Stimulated activated naive CD8-positive, alpha-beta T cell treated with anti-CD3 and anti-CD28 coated beads, Interleukin-15, Interleukin-2, amounts not matched to agents 100 ng/mL and 50 ng/mL, for 24 hours (primary cell): ENCODE results near the gene ASPA.

Experiments
- H3K27ac Mint-ChIP-seq: one replicate; pipeline ENCODE4 v1.8.0; 2021; ENCODE audit warnings: mild to moderate bottlenecking, mixed read lengths
- H3K27me3 Mint-ChIP-seq: one replicate; pipeline ENCODE4 v1.8.0; 2021; ENCODE audit warnings: mixed read lengths
- H3K36me3 Mint-ChIP-seq: one replicate; pipeline ENCODE4 v1.8.0; 2021; ENCODE audit warnings: low read depth, mixed read lengths
- H3K4me1 Mint-ChIP-seq: one replicate; pipeline ENCODE4 v1.8.0; 2021; ENCODE audit warnings: low read depth, mixed read lengths
- H3K4me3 Mint-ChIP-seq: one replicate; pipeline ENCODE4 v1.8.0; 2021; ENCODE audit warnings: mild to moderate bottlenecking, mixed read lengths
- H3K9me3 Mint-ChIP-seq: one replicate; pipeline ENCODE4 v1.8.0; 2021; ENCODE audit warnings: mixed read lengths

Gene ASPA

DNA sequence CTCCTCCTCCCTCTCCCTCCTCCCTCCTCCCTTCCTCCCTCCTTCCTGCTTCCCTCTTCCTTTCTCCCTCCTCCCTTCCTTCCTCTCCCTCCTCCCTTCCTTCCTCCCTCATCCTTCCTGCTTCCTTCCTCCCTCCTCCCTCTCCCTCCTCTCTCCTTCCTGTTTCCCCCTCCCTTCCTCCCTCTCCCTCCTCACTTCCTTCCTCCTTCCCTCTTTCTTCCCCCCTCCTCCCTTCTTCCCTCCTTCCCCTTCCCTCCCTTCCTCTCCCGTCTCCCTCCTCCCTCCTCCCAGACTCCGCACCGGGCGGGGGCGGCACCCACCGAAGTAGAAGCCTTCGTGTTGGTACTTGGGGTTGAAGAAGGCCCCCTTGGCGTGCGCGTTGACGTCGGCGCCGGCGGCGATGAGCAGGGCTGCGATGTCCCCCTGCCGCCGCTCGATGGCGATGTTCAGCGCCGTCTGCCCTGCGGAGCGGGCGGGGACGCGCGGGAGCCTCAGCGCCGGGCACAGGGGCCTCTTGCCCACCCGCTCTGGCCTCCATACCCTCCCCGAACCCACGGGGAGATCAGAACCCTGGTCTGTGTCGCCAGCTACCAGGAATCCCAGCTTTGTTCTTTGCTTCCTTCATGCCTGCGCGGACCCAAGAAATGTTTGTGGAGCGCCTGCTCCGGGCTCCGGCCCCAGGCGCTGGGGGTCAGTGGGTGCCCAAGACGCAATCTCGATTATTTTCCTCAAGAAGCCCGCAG is 59.6 kb downstream of the ASPA start:
- peaks cover 4% of the 10 kb centered on the region for H3K27me3 Mint-ChIP-seq
- H3K27ac Mint-ChIP-seq = no peak overlapping the region
- no peaks in the 10 kb centered on the region for H3K9me3 Mint-ChIP-seq
- H3K4me1 Mint-ChIP-seq = peaks cover 3% of the 10 kb centered on the region
- H3K4me3 Mint-ChIP-seq = peak overlapping the region; percentile 59
- H3K36me3 Mint-ChIP-seq = no peaks in the 10 kb centered on the region

DNA sequence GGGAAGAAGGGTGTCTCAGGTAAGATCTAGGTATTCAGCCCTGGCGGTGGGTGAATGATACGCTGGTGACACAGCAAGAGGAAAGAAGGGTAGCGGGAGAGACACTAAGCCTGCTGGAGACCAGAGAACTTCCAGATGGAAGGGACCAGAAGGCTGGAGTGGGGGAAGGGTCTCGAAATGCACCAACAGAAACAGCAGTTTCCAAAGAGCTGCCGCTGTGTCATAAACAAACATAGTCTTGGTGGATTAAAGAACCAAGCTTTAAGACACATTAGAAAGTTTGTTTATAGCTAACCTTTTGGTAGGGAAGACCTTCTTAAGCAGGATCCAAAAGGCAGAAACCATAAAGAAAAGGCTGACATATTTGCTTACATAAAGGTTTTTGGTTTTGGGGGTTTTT is 60.9 kb downstream of the ASPA start:
- no peaks in the 10 kb centered on the region for H3K36me3 Mint-ChIP-seq
- no peaks in the 10 kb centered on the region for H3K9me3 Mint-ChIP-seq
- peaks cover 4% of the 10 kb centered on the region for H3K27me3 Mint-ChIP-seq
- no peak overlapping the region for H3K4me3 Mint-ChIP-seq
- H3K27ac Mint-ChIP-seq = no peak overlapping the region
- H3K4me1 Mint-ChIP-seq = peaks cover 3% of the 10 kb centered on the region

DNA sequence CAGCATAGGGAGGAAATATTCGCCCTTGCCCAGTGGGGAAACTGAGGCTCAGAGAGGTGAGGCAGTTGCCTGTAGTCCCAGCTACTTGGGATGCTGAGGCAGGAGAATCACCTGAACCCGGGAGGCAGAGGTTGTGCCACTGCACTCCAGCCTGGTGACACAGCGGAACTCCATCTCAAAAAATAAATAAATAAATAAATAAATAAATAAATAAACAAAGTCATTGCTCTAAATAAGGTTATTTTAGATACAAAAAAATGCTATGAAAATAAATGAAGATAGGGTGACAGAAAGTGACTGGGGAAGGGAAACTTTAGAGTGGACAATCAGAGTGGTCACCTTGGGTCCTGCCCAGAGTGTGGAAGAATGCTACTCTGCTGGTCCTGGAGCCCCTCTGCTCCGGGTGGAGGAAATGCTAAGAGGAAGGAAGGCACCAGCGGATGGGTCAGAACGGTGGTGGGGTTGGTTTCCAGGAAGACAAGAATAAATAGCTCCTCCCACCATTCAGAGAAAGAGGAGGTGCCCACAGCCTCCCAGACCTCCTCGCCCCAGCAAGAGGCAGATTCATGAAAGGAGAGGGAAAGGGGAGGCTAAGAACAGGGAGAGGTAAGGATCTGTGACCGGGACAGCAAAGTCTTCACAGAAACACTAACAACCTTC is 64.2 kb downstream of the ASPA start:
- Mint-ChIP-seq H3K9me3 (no peaks in the 10 kb centered on the region), H3K4me3 (no peak overlapping the region), H3K27ac (no peak overlapping the region), H3K27me3 (peaks cover 3% of the 10 kb centered on the region), H3K4me1 (no peaks in the 10 kb centered on the region), H3K36me3 (no peaks in the 10 kb centered on the region)

DNA sequence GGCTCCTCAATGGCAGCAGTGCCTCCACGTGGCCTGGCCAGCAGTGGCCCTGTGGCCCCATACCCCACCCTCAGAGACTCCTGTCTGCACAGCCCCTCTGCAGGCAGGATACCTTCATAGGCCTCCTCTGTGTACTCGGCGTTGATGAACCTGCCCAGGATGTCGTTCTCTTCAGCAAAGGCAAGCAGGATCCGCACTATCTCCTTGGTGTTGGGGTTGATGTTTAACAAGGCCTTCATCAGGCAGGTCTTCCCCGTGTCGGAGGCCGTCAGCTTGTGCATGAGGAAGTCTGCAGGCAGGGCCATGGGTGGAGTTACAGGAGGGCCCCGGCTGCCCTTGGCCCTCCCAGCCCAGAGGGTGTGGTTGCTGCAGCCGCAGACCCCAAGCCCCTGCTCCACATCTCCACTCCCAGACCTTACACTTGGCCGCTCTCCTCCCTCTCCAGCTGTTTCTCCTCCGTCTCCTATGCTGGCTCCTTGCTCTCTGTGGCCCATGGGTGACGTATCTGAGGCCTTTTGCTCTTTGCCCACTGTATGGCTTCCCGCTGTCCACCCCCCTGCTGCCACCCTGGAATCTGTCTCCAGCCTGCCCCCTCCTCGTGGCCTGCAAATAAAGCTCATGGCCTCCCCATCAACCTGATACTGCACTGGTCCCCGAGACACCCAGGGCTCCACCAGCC is 66.8 kb downstream of the ASPA start:
- no peak overlapping the region for H3K27ac Mint-ChIP-seq

DNA sequence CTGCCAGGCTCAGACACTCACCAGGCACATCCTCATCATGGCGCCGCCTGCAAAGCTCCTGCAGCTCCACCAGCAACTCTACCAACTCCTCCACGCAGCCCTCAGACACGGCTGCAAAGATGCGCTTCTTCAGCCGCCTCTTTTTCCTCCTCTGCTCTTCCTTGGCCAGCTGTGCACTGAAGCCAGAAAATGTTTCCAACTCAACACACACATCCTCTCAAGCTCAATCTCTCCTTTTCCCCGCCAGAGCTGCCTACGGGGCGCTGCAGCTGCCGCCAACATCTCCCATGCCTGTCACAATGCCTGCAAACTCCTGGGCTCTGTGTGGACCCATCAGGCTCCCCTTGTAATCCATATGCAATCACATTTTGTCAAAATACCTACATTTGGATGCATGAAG is 67.7 kb downstream of the ASPA start:
- no peak overlapping the region for H3K27ac Mint-ChIP-seq
- no peak overlapping the region for H3K4me3 Mint-ChIP-seq
- H3K9me3 Mint-ChIP-seq = no peaks in the 10 kb centered on the region
- no peaks in the 10 kb centered on the region for H3K4me1 Mint-ChIP-seq
- H3K36me3 Mint-ChIP-seq = no peaks in the 10 kb centered on the region
- peaks cover 3% of the 10 kb centered on the region for H3K27me3 Mint-ChIP-seq

More for the DNA sequence above, 66.8 kb downstream of the ASPA start:
- H3K4me3 Mint-ChIP-seq = no peak overlapping the region
- no peaks in the 10 kb centered on the region for H3K4me1 Mint-ChIP-seq
- H3K36me3 Mint-ChIP-seq = no peaks in the 10 kb centered on the region
- peaks cover 3% of the 10 kb centered on the region for H3K27me3 Mint-ChIP-seq
- H3K9me3 Mint-ChIP-seq = no peaks in the 10 kb centered on the region

DNA sequence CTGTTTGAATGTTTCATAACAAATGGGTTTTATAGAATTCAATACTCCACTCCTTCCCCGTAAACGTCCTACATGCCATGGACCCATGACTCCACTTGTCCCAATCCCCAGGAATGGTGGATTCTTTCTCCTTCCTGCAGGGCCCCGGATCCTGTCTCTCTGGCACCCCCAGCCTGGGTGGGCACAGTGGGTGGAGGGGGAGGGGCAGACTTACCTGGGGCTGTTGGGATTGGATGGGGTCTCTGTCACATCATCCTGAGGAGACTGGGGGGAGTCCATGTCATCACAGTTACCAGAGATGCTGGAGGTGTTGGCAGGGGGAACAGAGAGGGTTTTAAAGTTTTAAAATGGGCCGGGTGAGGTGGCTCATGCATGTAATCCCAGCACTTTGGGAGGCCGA is 68.6 kb downstream of the ASPA start:
- no peak overlapping the region for H3K4me3 Mint-ChIP-seq
- H3K9me3 Mint-ChIP-seq = peaks cover 2% of the 10 kb centered on the region
- H3K27ac Mint-ChIP-seq = no peak overlapping the region
- H3K4me1 Mint-ChIP-seq = no peaks in the 10 kb centered on the region
- no peaks in the 10 kb centered on the region for H3K36me3 Mint-ChIP-seq
- H3K27me3 Mint-ChIP-seq = peaks cover 5% of the 10 kb centered on the region

DNA sequence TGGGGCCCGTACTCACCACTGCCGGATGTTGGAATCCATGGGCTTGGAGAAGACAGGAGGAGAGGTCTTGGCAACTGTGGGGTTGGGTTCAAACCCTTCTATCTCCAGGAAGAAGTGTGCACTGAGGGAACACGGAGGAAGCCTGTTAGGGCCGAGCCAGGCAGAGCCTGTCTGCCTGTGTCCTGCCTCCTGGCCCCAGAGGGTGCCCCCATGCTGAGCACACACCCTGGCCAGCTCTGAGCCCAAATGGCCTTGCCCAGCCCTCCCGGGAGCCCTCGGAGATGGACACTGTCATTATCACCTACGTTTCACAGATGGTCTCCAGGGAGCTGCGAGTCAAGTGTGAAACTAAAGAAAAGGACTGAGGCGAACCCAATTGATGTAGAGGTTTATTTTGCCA is 69.4 kb downstream of the ASPA start:
- Mint-ChIP-seq H3K27me3 (peaks cover 7% of the 10 kb centered on the region), H3K36me3 (no peaks in the 10 kb centered on the region), H3K4me3 (no peak overlapping the region), H3K27ac (peak overlapping the region; percentile 7), H3K4me1 (no peaks in the 10 kb centered on the region), H3K9me3 (peaks cover 5% of the 10 kb centered on the region)

DNA sequence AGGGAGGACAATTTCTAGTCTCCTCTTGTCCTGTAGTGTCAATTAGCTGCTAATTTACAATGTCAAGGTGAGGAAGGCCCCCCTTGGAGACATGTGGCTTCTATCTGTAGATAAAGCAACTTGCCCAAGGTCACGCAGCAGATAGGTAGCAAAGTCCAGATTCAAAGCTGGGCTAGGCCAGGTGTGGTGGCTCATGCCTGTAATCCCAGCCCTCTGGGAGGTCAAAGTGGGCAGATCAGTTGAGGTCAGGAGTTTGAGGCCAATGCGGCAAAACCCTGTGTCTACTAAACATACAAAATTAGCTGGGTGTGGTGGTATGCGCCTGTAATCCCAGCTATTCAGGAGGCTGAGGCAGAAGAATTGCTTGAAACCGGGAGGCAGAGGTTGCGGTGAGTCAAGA is 70.7 kb downstream of the ASPA start:
- peaks cover 7% of the 10 kb centered on the region for H3K27me3 Mint-ChIP-seq
- no peak overlapping the region for H3K27ac Mint-ChIP-seq
- H3K36me3 Mint-ChIP-seq = no peaks in the 10 kb centered on the region
- H3K9me3 Mint-ChIP-seq = peaks cover 5% of the 10 kb centered on the region
- H3K4me1 Mint-ChIP-seq = no peaks in the 10 kb centered on the region
- no peak overlapping the region for H3K4me3 Mint-ChIP-seq

DNA sequence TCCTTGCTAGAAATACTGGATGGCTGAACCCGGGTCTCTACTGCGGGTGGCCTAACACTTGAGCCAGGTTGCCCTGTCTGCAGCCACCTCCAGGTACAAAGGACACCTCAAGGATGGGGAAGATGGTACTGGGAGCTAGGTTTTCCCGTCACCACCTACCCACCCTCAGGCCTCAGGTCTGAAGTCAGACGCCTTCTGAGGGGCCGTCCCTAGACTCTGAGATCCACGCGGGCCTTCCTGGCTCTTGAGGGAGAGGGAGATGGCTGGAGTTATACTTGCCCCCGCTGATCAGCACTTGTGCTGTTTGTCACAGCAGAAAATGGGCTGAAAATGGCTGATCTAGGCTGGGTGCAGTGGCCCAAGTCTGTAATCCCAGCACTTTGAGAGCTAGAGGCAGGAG is 71.2 kb downstream of the ASPA start:
- H3K4me1 Mint-ChIP-seq = no peaks in the 10 kb centered on the region
- H3K27me3 Mint-ChIP-seq = peaks cover 7% of the 10 kb centered on the region
- no peaks in the 10 kb centered on the region for H3K36me3 Mint-ChIP-seq
- peaks cover 5% of the 10 kb centered on the region for H3K9me3 Mint-ChIP-seq
- no peak overlapping the region for H3K27ac Mint-ChIP-seq
- no peak overlapping the region for H3K4me3 Mint-ChIP-seq

DNA sequence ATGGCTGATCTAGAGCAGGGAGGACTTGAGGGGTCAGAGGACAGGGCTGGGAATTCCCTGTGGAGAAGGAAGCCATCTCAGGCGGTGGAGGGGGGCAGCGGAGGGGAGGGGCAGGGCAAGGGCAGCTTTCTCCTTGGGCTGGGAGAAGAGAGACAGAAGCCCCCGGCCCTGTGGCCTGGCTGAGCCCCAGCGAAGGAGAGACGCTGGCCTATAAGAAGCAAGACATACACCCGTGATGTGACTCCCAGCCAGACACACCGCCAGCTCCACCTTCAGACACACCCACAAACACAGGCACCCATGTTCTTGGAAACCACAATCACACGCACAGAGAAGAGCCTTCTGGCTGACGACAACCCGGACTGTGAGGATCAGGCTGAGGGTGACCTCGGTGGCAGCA is 71.8 kb downstream of the ASPA start:
- Mint-ChIP-seq H3K36me3 (no peaks in the 10 kb centered on the region), H3K4me1 (no peaks in the 10 kb centered on the region), H3K27ac (no peak overlapping the region), H3K9me3 (peaks cover 5% of the 10 kb centered on the region), H3K4me3 (no peak overlapping the region), H3K27me3 (peaks cover 7% of the 10 kb centered on the region)

DNA sequence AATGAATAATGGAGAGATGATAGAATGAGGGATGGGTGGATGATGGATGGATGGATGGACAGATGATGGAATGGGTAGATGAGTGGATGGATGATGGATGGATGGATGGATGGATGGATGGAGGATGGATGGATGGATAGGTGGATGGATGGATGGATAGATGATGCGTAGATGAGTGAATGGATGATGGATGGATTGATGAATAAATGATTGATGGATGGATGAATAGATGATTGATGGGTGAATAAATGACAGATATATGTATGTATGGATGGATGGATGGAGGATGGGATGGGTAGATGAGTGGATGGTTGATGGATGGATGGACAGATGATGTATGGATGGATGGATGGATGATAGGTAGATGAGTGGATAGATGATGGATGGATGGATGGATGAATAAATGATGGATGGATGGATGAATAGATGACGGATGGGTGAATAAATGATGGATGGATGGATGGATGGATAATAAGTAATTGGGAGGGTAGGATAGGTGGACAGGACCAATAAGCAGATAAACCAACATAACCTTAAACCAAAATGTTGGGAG is 73.9 kb downstream of the ASPA start:
- Mint-ChIP-seq H3K9me3 (peaks cover 5% of the 10 kb centered on the region), H3K27ac (no peak overlapping the region), H3K27me3 (peaks cover 4% of the 10 kb centered on the region), H3K4me3 (no peak overlapping the region), H3K36me3 (no peaks in the 10 kb centered on the region), H3K4me1 (no peaks in the 10 kb centered on the region)

DNA sequence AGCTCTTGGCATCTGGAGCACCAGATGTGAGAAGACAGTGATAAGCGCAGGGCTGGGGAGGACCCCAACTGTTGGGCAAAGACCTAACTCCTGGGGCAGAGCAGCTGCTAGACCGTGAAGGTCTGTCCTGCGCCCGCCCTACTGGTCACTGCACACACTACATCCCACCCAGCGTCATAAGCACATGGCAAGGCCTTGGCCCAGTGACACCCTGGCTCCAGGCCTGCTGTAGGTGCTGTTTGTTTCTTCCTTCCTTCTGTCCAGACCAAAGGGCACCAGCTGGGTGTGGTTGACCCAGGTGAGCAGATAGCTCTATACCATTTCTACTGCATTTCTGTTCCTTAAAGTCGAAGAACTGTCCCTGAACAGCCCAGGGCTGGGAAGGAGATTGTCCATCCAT is 75.4 kb downstream of the ASPA start:
- no peak overlapping the region for H3K27ac Mint-ChIP-seq
- H3K36me3 Mint-ChIP-seq = no peaks in the 10 kb centered on the region
- peaks cover 5% of the 10 kb centered on the region for H3K9me3 Mint-ChIP-seq
- peaks cover 4% of the 10 kb centered on the region for H3K27me3 Mint-ChIP-seq
- H3K4me3 Mint-ChIP-seq = no peak overlapping the region
- no peaks in the 10 kb centered on the region for H3K4me1 Mint-ChIP-seq

DNA sequence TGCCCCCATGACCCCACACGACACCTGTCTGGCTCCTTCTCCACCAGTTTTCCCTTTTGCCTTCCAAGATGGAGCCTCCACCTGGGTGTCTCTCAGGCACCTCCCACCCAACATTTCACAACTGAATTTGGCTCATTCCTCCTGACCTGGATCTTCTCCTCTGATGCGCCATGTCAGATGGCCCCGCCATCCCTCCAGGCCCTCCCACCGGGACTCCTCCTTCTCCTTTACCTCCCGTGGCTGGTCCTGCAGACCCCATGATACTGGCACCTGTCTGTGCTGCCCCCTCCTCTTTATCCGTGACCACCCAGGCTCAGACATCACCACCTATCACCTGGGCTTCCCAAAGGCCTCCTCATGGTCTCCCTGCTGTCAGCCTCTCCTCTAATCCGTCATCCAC is 77.1 kb downstream of the ASPA start:
- H3K27ac Mint-ChIP-seq = no peak overlapping the region
- H3K27me3 Mint-ChIP-seq = peaks cover 4% of the 10 kb centered on the region
- no peak overlapping the region for H3K4me3 Mint-ChIP-seq
- peaks cover 8% of the 10 kb centered on the region for H3K4me1 Mint-ChIP-seq
- peaks cover 5% of the 10 kb centered on the region for H3K9me3 Mint-ChIP-seq
- no peaks in the 10 kb centered on the region for H3K36me3 Mint-ChIP-seq
